Measurements from ENCODE around the gene ATP10B.

- TF ChIP-seq EZH2 (IDR thresholded peaks at IDR 0.05; ENCODE audit: borderline replicate concordance, control insufficient read depth, low read depth, low read length) (no peak), SPI1 (IDR thresholded peaks at IDR 0.05; ENCODE audit: borderline replicate concordance, insufficient read depth, low read depth, low read length) (no peak), POLR2A (IDR thresholded peaks at IDR 0.05; ENCODE audit: low read depth, low read length) (no peak), STAT3 (IDR thresholded peaks at IDR 0.05; ENCODE audit: low read depth, low read length) (no peak), DPF2 (IDR thresholded peaks at IDR 0.05) (no peak), ESRRA (IDR thresholded peaks at IDR 0.05; ENCODE audit: low read length) (no peak)
- TF ChIP-seq, protein P1, sequence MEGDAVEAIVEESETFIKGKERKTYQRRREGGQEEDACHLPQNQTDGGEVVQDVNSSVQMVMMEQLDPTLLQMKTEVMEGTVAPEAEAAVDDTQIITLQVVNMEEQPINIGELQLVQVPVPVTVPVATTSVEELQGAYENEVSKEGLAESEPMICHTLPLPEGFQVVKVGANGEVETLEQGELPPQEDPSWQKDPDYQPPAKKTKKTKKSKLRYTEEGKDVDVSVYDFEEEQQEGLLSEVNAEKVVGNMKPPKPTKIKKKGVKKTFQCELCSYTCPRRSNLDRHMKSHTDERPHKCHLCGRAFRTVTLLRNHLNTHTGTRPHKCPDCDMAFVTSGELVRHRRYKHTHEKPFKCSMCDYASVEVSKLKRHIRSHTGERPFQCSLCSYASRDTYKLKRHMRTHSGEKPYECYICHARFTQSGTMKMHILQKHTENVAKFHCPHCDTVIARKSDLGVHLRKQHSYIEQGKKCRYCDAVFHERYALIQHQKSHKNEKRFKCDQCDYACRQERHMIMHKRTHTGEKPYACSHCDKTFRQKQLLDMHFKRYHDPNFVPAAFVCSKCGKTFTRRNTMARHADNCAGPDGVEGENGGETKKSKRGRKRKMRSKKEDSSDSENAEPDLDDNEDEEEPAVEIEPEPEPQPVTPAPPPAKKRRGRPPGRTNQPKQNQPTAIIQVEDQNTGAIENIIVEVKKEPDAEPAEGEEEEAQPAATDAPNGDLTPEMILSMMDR (IDR thresholded peaks at IDR 0.05 in 2 of 3, conservative IDR thresholded peaks at IDR 0.05 in 1 of 3; ENCODE audit: control insufficient read depth in 2 of 3, extremely low read depth in 1 of 3, insufficient read depth in 1 of 3, low read depth in 3 of 3, low read length in 3 of 3) = no peak
Observed at GRCh38 chr5:160699301-160699700, 152.7 kb downstream of the ATP10B start.

Data from GM12878 (cell line).